Measurements from ENCODE around the gene LIMA1.

LIMA1 gene

GRCh38 chr12:50213439-50213838, 69.9 kb downstream of the LIMA1 start:
- Mint-ChIP-seq H3K4me1 (peaks cover 43% of the 10 kb centered on the region), H3K36me3 (ENCODE audit: low read depth) (peaks cover 22% of the 10 kb centered on the region), H3K27me3 (ENCODE audit: low read depth) (no peaks in the 10 kb centered on the region), H3K27ac (peak overlapping the region in 2 of 3 experiments; percentile 57 to 73), H3K4me3 (no peak overlapping the region), H3K9me3 (no peaks in the 10 kb centered on the region)
- no peak for TF ChIP-seq CTCF (IDR thresholded peaks at IDR 0.05; ENCODE audit: unreplicated experiment in 3 of 3)

- H3K4me3 Mint-ChIP-seq, result no peak overlapping the region
- H3K27me3 Mint-ChIP-seq (ENCODE audit: low read depth), result no peaks in the 10 kb centered on the region
- H3K9me3 Mint-ChIP-seq, result no peaks in the 10 kb centered on the region
- no peak for TF ChIP-seq CTCF (IDR thresholded peaks at IDR 0.05; ENCODE audit: unreplicated experiment in 3 of 3)
- peak overlapping the region; percentile 77 to 87 (median 85) for H3K27ac Mint-ChIP-seq
- peaks cover 20% of the 10 kb centered on the region for H3K36me3 Mint-ChIP-seq (ENCODE audit: low read depth)
- H3K4me1 Mint-ChIP-seq, result peaks cover 37% of the 10 kb centered on the region
These were observed 71.3 kb downstream of the LIMA1 start for GRCh38 chr12:50212071-50212467.

GRCh38 chr12:50211392-50212070, 71.8 kb downstream of the LIMA1 start:
- Mint-ChIP-seq H3K4me1 (peaks cover 36% of the 10 kb centered on the region), H3K4me3 (peak overlapping the region in 1 of 3 experiments; percentile 22), H3K9me3 (no peaks in the 10 kb centered on the region), H3K27me3 (ENCODE audit: low read depth) (no peaks in the 10 kb centered on the region), H3K36me3 (ENCODE audit: low read depth) (peaks cover 21% of the 10 kb centered on the region), H3K27ac (peak overlapping the region; percentile 77 to 87 (median 85))
- no peak for TF ChIP-seq CTCF (IDR thresholded peaks at IDR 0.05; ENCODE audit: unreplicated experiment in 3 of 3)

GRCh38 chr12:50207424-50207823, 75.9 kb downstream of the LIMA1 start:
- Mint-ChIP-seq H3K9me3 (no peaks in the 10 kb centered on the region), H3K27me3 (ENCODE audit: low read depth) (no peaks in the 10 kb centered on the region), H3K4me1 (peaks cover 25% of the 10 kb centered on the region), H3K4me3 (no peak overlapping the region), H3K27ac (no peak overlapping the region), H3K36me3 (ENCODE audit: low read depth) (peaks cover 33% of the 10 kb centered on the region)
- no peak for TF ChIP-seq CTCF (IDR thresholded peaks at IDR 0.05; ENCODE audit: unreplicated experiment in 3 of 3)

- no peaks in the 10 kb centered on the region for H3K27me3 Mint-ChIP-seq (ENCODE audit: low read depth)
- peaks cover 29% of the 10 kb centered on the region for H3K4me1 Mint-ChIP-seq
- H3K9me3 Mint-ChIP-seq, result no peaks in the 10 kb centered on the region
- H3K36me3 Mint-ChIP-seq (ENCODE audit: low read depth), result peaks cover 42% of the 10 kb centered on the region
- H3K4me3 Mint-ChIP-seq, result no peak overlapping the region
- no peak for TF ChIP-seq CTCF (IDR thresholded peaks at IDR 0.05; ENCODE audit: unreplicated experiment in 3 of 3)
- no peak overlapping the region for H3K27ac Mint-ChIP-seq
These were observed 77.7 kb downstream of the LIMA1 start for GRCh38 chr12:50205648-50206047.

- TF ChIP-seq CTCF (IDR thresholded peaks at IDR 0.05; ENCODE audit: unreplicated experiment in 3 of 3), result no peak
- no peak overlapping the region for H3K4me3 Mint-ChIP-seq
- peaks cover 54% of the 10 kb centered on the region for H3K36me3 Mint-ChIP-seq (ENCODE audit: low read depth)
- H3K4me1 Mint-ChIP-seq, result peaks cover 39% of the 10 kb centered on the region
- no peaks in the 10 kb centered on the region for H3K27me3 Mint-ChIP-seq (ENCODE audit: low read depth)
- peak overlapping the region in 2 of 3 experiments; percentile 45 to 47 for H3K27ac Mint-ChIP-seq
- no peaks in the 10 kb centered on the region for H3K9me3 Mint-ChIP-seq
These were observed 79.6 kb downstream of the LIMA1 start for GRCh38 chr12:50203691-50204090.
